ENCODE measurements around the gene INAFM1. TPM values are rescaled to one million over a fixed set of nuclear protein-coding genes. Genes with fewer than 3 reads are reported as not detected.

The INAFM1 gene
- total and polyA plus RNA-seq, 2 experiments from 2014 or later, result 1.9 to 11.9 TPM

DNA sequence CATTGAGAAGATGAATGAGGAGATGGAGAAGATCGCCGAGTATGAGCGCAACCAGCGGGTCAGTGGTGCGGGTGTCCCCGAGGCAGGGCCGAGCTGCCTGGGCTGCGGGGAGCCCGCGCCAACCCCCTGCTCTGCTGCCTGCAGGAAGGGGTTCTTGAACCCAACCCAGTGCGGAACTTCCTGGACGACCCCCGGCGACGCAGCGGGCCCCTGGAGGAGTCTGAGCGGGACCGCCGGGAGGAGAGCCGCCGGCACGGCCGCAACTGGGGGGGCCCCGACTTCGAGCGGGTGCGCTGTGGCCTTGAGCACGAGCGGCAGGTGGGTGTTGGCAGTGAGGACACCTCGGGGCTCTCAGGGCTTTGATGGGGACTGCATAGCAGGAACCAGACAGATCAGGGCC is 10.1 kb upstream of the INAFM1 start:
- TF ChIP-seq, protein P1, sequence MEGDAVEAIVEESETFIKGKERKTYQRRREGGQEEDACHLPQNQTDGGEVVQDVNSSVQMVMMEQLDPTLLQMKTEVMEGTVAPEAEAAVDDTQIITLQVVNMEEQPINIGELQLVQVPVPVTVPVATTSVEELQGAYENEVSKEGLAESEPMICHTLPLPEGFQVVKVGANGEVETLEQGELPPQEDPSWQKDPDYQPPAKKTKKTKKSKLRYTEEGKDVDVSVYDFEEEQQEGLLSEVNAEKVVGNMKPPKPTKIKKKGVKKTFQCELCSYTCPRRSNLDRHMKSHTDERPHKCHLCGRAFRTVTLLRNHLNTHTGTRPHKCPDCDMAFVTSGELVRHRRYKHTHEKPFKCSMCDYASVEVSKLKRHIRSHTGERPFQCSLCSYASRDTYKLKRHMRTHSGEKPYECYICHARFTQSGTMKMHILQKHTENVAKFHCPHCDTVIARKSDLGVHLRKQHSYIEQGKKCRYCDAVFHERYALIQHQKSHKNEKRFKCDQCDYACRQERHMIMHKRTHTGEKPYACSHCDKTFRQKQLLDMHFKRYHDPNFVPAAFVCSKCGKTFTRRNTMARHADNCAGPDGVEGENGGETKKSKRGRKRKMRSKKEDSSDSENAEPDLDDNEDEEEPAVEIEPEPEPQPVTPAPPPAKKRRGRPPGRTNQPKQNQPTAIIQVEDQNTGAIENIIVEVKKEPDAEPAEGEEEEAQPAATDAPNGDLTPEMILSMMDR (IDR thresholded peaks at IDR 0.05; ENCODE audit: poor library complexity), result no peak
- no peak for TF ChIP-seq EZH2phosphoT487 (IDR thresholded peaks at IDR 0.05; ENCODE audit: low read depth, severe bottlenecking, unreplicated experiment)
- no peak for TF ChIP-seq EZH2 (IDR thresholded peaks at IDR 0.05; ENCODE audit: borderline replicate concordance)
- H3K36me3 ChIP-seq (replicated peaks; ENCODE audit: insufficient read depth, low read depth), result no peaks in the 10 kb centered on the region
- no peak overlapping the region for H3K27ac ChIP-seq
- no peaks in the 10 kb centered on the region for H3K9me2 ChIP-seq (replicated peaks; ENCODE audit: insufficient read depth)
- 98% methylated on average over 30 of the region's 30 CpGs for WGBS (ENCODE audit: low lambda C conversion rate, missing lambda C conversion rate)
- H3K4me3 ChIP-seq, result no peak overlapping the region
- no peaks in the 10 kb centered on the region for H3K9me3 ChIP-seq (ENCODE audit: low read depth)
- no peak for DNase-seq (ENCODE audit: low spot score)
- no peaks in the 10 kb centered on the region for H3K4me1 ChIP-seq (ENCODE audit: insufficient read depth)
- H4K20me1 ChIP-seq (ENCODE audit: insufficient read depth, poor library complexity, severe bottlenecking), result no peaks in the 10 kb centered on the region
- no peak overlapping the region for H3K4me2 ChIP-seq
- H3K27me3 ChIP-seq, result no peaks in the 10 kb centered on the region
- H3K79me2 ChIP-seq, result peaks cover 4% of the 10 kb centered on the region
- no peak overlapping the region for H2AFZ ChIP-seq

DNA sequence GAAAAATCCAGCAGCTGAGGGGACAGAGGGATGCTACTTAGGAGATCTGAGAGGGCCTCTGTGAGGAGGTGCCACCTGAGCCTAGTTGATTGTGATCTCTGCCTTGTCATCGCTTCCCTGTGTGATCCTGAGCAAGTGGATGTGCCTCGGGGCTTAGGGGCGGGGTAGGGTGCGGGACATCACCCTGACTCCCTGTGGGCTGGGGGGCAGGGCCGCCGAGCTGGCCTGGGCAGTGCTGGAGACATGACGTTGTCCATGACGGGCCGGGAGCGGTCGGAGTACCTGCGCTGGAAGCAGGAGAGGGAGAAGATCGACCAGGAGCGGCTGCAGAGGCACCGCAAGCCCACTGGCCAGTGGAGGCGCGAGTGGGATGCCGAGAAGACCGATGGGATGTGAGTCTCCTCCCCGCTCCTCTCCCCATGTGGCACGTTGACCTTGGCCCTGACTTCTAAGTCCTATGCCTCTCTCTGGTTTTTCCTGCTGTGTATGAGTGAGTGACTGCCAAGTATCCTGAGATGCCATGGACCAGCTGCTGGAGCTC is 8.2 kb upstream of the INAFM1 start:
- no peaks in the 10 kb centered on the region for H3K36me3 ChIP-seq (replicated peaks; ENCODE audit: insufficient read depth, low read depth)
- no peak overlapping the region for H3K4me3 ChIP-seq
- no peaks in the 10 kb centered on the region for H3K4me1 ChIP-seq (ENCODE audit: insufficient read depth)
- no peaks in the 10 kb centered on the region for H3K9me3 ChIP-seq (ENCODE audit: low read depth)
- H3K27me3 ChIP-seq, result no peaks in the 10 kb centered on the region
- 89% methylated on average over 16 of the region's 21 CpGs for WGBS (ENCODE audit: low lambda C conversion rate, missing lambda C conversion rate)
- DNase-seq (ENCODE audit: low spot score), result no peak
- H3K4me2 ChIP-seq, result no peak overlapping the region
- H3K9me2 ChIP-seq (replicated peaks; ENCODE audit: insufficient read depth), result no peaks in the 10 kb centered on the region
- peaks cover 2% of the 10 kb centered on the region for H3K79me2 ChIP-seq
- TF ChIP-seq, protein P1 (IDR thresholded peaks at IDR 0.05; ENCODE audit: poor library complexity), result no peak
- no peak for TF ChIP-seq EZH2phosphoT487 (IDR thresholded peaks at IDR 0.05; ENCODE audit: low read depth, severe bottlenecking, unreplicated experiment)
- TF ChIP-seq EZH2 (IDR thresholded peaks at IDR 0.05; ENCODE audit: borderline replicate concordance), result no peak
- no peak overlapping the region for H2AFZ ChIP-seq
- H4K20me1 ChIP-seq (ENCODE audit: insufficient read depth, poor library complexity, severe bottlenecking), result no peaks in the 10 kb centered on the region
- no peak overlapping the region for H3K27ac ChIP-seq

DNA sequence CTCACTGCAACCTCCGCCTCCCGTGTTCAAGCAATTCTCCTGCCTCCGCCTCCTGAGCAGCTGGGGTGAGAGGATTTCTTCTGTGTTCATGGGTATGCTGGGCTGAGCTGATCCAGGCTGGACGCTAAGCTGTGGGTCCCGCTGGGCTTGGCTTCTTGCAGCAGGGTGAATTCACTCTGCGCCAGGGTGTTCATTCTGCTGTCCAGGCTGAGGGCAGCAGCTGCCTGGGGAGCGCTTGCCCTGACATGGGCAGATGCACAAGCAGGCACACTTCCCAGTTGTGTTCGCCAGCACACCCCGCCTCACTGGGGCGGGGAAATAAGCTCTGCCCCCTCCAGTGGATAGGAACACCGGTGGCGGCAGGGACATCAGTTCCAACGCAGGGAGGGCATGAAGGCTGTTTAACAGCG is 7.3 kb upstream of the INAFM1 start:
- DNase-seq (ENCODE audit: low spot score), result no peak
- no peaks in the 10 kb centered on the region for H3K9me2 ChIP-seq (replicated peaks; ENCODE audit: insufficient read depth)
- peaks cover 2% of the 10 kb centered on the region for H3K79me2 ChIP-seq
- no peaks in the 10 kb centered on the region for H3K27me3 ChIP-seq
- WGBS (ENCODE audit: low lambda C conversion rate, missing lambda C conversion rate), result 92% methylated on average over 14 of the region's 14 CpGs
- no peaks in the 10 kb centered on the region for H4K20me1 ChIP-seq (ENCODE audit: insufficient read depth, poor library complexity, severe bottlenecking)
- H3K4me1 ChIP-seq (ENCODE audit: insufficient read depth), result peaks cover under 1% of the 10 kb centered on the region
- H2AFZ ChIP-seq, result no peak overlapping the region
- H3K4me3 ChIP-seq, result no peak overlapping the region
- no peak overlapping the region for H3K4me2 ChIP-seq
- no peaks in the 10 kb centered on the region for H3K36me3 ChIP-seq (replicated peaks; ENCODE audit: insufficient read depth, low read depth)
- H3K9me3 ChIP-seq (ENCODE audit: low read depth), result no peaks in the 10 kb centered on the region
- TF ChIP-seq EZH2 (IDR thresholded peaks at IDR 0.05; ENCODE audit: borderline replicate concordance) (no peak), EZH2phosphoT487 (IDR thresholded peaks at IDR 0.05; ENCODE audit: low read depth, severe bottlenecking, unreplicated experiment) (no peak)
- TF ChIP-seq, protein P1 (IDR thresholded peaks at IDR 0.05; ENCODE audit: poor library complexity), result no peak
- no peak overlapping the region for H3K27ac ChIP-seq
